G401.6 (cell line): Measurements from ENCODE around the gene CLEC4M.

Source experiments
- FAIRE-seq: peaks from 2 replicates; lab custom pipeline; 2012; peaks lifted over from hg19 to GRCh38; lab: Jason Lieb, UNC

Gene CLEC4M

DNA sequence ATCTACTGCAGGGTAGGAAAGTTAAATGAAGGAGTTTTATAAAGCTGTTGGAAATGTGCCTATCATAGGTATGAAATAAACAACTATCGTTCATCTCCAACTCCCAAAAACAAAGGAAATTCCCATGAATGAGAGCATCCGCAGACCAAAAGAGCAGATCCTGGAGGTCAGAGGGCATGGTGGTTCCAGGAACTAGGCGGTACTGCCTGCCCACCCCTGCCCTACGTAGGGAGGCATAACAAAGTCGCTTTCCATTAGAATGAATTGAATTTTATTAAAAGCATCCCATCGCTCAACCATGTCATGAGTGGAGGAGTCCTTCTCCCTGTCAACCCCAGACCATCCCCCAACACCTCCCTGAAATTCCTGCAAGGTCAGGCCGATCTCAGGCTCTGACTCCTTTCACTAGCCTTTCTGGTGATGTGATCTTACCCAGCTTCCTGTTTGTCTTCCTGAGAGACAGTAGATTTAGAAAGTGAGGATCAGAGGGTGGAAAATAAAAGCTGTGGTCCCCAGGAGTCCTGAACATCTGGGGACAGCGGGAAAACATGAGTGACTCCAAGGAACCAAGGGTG is at the start of gene CLEC4M:
Gene CLEC4M (plus strand): TSS at position 525 of the 575 bp plus-strand sequence. CDS start 24 bp downstream, at position 549.
- no peak for FAIRE-seq

DNA sequence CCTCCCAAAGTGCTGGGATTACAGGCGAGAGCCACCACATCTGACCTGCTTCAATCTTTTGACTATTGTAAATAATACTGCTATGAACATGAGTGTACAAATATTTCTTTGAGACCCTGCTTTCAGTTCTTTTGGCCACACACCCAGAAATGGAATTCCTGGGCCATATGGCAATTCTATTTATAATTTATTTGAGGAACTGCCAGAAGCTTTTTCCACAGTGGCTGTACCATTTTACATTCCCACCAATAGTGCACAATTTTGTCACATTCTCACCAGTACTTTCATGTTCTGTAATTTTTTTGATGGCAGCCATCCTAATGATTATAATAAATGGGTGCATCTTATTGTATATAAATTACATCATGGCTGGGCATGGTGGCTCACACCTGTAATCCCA is 47.4 kb upstream of the CLEC4M start:
- FAIRE-seq, result no peak

DNA sequence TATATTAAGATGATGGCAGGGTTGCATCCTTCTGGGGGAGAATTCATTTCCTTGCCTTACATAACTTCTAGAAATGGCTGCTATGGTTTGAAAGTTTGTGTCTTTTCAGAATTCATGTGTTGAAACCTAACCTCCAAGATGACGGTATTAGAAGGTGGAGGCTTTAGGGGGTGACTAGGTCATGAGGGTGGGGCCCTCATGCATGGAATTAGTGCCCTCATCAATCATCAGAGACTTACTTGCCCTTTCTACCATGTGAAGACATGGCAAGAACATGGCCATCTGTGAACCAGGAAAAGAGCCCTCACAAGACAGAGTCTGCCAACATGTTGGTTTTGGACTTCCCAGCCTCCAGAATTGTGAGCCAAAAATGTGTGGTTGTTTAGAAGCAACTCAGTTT is 46.3 kb upstream of the CLEC4M start:
- no peak for FAIRE-seq

- FAIRE-seq, result no peak
Observed at GRCh38 chr19:7718668-7719067, 44.4 kb upstream of the CLEC4M start.

- no peak for FAIRE-seq
Observed at GRCh38 chr19:7720351-7720750, 42.7 kb upstream of the CLEC4M start.

DNA sequence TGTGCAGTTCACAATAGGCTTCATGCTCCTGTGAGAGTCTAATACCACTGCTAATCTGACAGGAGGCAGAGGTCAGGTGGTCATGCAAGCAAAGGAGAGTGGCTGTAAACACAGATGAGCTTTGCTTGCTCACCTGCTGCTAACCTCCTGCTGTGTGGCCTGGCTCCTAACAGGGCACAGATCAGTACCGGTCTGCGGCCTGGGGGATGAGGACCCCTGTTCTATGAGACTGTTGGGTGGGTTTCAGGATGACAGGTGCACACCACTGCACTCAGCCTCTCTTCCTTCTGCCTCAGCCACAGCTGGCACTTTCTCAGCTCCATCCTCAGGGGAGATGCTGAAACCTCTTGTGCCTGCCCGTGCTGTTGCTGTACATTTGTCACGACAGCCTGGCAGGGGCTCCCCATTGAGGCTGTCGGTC is 40.8 kb upstream of the CLEC4M start:
- FAIRE-seq, result no peak

- no peak for FAIRE-seq
Observed at GRCh38 chr19:7725791-7726190, 37.3 kb upstream of the CLEC4M start.

DNA sequence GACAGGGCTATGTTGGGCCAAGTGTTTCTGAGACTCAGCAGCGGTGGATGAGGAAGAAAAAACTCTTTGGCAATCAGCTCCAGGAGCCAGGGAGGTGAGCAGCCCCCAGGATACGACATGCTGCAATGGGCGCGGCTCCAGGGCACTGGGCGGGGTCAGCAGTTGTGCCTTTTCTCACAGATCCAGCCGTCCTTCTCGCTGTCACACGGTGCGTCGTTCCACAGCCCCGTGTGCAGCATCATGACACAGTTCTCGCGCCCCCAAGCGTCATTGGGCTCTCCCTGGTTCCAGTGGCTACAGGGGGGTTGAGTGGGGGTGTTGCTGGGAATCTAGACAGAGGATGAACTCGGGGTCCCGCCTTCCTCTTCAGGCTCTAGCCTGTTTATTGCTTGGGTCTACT is 33.8 kb upstream of the CLEC4M start:
- no peak for FAIRE-seq

- no peak for FAIRE-seq
Observed at GRCh38 chr19:7729831-7730285, 33.2 kb upstream of the CLEC4M start.

DNA sequence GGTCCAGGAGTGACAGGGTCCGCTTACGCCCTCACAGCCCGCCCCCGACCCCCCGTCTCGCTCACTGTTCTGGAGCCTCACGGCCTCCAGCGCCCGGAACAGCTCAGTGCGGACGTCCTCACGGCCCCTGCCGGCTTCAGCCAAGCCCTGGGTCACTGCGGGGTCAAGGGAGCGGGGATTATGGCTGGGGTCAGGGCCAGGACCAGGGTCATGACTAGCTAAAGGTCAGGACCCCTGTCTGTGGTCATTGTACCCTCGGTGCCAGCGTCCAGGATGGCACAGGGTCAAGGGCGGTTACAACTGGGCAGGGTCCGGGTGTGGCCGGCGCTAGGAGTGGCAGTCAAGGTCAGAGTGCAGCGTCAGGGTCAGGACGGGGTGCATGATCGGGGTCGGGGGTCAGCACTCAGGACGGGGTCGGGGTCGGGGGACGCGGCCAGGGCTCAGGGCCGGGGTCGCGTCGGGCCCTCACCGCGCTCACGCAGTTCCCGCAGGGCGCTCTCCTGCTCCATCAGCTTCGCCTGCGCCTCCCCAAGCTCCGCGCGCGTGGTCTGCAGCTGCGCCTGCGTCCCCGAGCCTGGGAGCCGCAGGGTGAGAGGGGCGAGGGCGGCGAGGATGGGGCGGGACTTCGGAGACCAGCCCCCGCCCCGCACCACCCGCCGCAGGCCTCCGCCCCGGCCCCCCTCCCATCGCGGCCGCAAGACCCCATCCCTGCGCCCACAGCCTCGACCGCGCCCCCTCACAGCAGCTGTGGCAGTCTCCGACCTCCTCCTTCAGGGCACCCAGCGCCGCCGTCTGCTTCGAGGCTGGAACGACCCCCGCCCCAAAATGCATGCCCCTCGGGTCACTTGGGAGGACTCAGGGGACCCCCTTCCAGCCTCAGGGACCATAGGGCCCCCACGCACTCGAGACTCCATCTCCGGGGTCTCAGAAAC is 32.5 kb upstream of the CLEC4M start:
- FAIRE-seq, result no peak

GRCh38 chr19:7731218-7731595 is 31.8 kb upstream of the CLEC4M start:
- no peak for FAIRE-seq

- no peak for FAIRE-seq
Observed at GRCh38 chr19:7731615-7732014, 31.4 kb upstream of the CLEC4M start.

GRCh38 chr19:7732045-7732444 is 31.0 kb upstream of the CLEC4M start, which contains the start of gene CLEC4G:
Gene CLEC4G (minus strand): TSS chr19:7732110. CDS start chr19:7732102, 8 bp downstream.
- FAIRE-seq, result no peak

DNA sequence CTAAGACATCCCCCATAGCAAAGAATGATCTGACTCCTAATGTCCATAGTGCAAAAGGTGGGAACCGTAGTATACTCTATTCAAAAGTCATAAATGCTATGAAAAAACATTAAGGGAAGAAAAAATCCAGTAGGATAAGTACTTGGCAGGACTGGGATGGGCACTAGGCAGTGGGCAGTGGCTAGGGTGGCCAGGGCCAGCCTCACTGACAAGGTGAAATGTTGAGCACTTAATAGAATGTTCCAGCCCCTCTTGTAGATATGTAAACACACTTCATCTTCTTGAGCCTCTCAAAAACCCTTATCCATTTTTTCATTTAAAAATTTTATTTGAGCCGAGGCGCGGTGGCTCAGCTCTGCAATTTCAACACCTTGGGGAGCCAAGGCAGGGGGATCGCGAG is 29.7 kb upstream of the CLEC4M start:
- no peak for FAIRE-seq

- no peak for FAIRE-seq
Observed at GRCh38 chr19:7734220-7735203, 28.5 kb upstream of the CLEC4M start.

- no peak for FAIRE-seq
Observed at GRCh38 chr19:7736148-7736547, 26.9 kb upstream of the CLEC4M start.

DNA sequence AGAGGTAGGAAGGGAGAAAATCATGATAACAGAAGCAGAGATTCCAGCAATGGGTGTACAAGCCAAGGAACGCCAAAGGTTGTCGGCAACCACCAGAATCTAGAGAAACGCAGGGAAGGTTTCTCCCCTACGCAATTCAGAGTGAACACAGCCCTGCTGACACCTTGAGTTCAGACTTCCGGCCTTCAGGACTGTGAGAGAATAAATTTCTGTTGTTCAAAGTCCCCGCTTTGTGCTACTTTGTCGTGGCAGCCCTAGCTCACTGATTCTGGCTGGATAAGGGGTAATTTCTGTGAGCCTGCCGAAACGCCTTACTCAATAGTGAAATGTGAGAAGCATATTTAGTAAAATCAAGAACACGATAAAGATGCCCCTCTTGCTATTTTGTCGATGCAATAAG is 25.8 kb upstream of the CLEC4M start:
- no peak for FAIRE-seq

- FAIRE-seq, result no peak
Observed at GRCh38 chr19:7738023-7738422, 25.0 kb upstream of the CLEC4M start.

GRCh38 chr19:7739211-7739755 is 23.8 kb upstream of the CLEC4M start:
- no peak for FAIRE-seq

DNA sequence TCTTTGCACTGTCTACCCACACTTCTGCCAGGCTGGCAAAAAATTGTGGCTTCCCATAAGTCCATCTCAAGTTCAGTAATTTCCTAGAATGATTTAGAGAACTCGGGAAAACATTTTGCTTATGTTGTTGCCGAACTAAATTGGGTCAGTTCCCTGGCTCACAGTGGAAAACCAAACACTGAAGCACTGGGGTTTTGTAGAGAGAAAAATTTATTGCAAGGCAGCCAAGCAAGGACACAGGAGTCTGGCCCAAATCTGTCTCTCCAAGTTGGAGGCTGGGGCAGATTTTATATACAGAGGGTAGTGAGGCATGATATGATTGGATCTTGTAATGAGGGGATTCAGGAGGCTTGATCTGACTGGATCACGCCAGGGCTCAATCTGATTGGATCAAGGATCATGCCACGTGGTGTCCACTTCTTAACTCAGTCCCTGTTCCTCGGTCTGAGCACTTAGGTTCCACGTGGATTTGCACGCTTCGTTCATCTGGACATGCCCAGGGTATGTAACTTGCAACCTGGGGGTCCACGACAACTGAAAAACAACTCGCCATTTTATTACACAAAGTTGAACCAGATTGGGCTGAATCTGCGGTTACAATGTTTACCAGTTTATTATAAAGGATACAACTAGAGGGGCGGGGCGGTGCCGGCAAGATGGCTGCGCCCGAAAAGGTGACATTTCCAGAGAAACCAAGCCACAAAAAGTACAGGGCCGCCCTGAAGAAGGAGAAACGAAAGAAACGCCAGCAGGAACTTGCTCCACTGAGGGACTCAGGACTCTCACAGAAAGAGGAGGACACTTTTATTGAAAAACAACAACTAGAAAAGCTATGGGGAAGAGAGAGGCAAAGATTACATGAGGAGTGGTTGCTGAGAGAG is 23.0 kb upstream of the CLEC4M start:
- FAIRE-seq, result no peak

DNA sequence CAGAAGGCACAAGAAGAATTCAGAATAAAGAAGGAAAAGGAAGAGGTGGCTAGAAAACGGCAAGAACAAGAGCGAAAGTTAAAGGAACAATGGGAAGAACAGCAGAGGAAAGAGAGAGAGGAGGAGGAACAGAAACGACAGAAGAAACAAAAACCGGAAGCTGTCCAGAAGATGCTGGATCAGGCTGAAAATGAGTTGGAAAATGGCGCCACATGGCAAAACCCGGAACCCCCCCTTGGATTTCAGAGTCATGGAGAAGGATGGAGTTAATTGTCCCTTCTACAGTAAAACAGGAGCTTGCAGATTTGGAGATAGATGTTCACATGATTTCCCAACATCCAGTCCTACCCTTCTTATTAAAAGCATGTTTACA is 22.4 kb upstream of the CLEC4M start:
- FAIRE-seq, result no peak
